Suppressor macrophage treated with lipopolysaccharide for 1 hour (primary cell): ENCODE measurements around the gene FAM118B.
A peak's percentile ranks its signal among the peaks of the same experiment; 100 is the strongest.

Experiments
- DNase-seq, 3 donors: peaks; one replicate each; pipeline ENCODE4 v3.0.0-alpha.2; 2020 to 2022

Gene FAM118B

GRCh38 chr11:126186708-126187529, 24.7 kb upstream of the FAM118B start:
- DNase-seq = no peak

- DNase-seq = no peak
Observed at GRCh38 chr11:126188332-126189108, 23.1 kb upstream of the FAM118B start.

- no peak for DNase-seq
Observed at GRCh38 chr11:126189109-126189929, 22.3 kb upstream of the FAM118B start.

GRCh38 chr11:126190792-126191191, 20.8 kb upstream of the FAM118B start:
- DNase-seq = no peak

GRCh38 chr11:126191379-126192073, 20.1 kb upstream of the FAM118B start:
- no peak for DNase-seq

- no peak for DNase-seq
Observed at GRCh38 chr11:126192361-126192760, 19.2 kb upstream of the FAM118B start.

GRCh38 chr11:126193038-126193478, 18.5 kb upstream of the FAM118B start:
- DNase-seq = no peak

GRCh38 chr11:126194121-126194543, 17.4 kb upstream of the FAM118B start:
- peak; percentile 68 to 75 (median 71) for DNase-seq

GRCh38 chr11:126195119-126195518, 16.5 kb upstream of the FAM118B start:
- no peak for DNase-seq

- no peak for DNase-seq
Observed at GRCh38 chr11:126197277-126197939, 14.2 kb upstream of the FAM118B start.

GRCh38 chr11:126198648-126199047, 12.9 kb upstream of the FAM118B start:
- DNase-seq = no peak

GRCh38 chr11:126202646-126203359, 8.8 kb upstream of the FAM118B start:
- no peak for DNase-seq

GRCh38 chr11:126205359-126205758, 6.2 kb upstream of the FAM118B start:
- DNase-seq = no peak

GRCh38 chr11:126207896-126208295, 3.7 kb upstream of the FAM118B start:
- DNase-seq = no peak

GRCh38 chr11:126210871-126211235, 729 bp upstream of the FAM118B start:
- no peak for DNase-seq

GRCh38 chr11:126212089-126212660, 593 bp downstream of the FAM118B start:
- peak in 1 of 3 donors; percentile 5 for DNase-seq

GRCh38 chr11:126214441-126214840, 2.9 kb downstream of the FAM118B start:
- DNase-seq = peak; percentile 35 to 61 (median 58)

GRCh38 chr11:126214841-126215240, 3.3 kb downstream of the FAM118B start:
- DNase-seq = peak in 1 of 3 donors; percentile 14

GRCh38 chr11:126216526-126217305, 5.1 kb downstream of the FAM118B start:
- no peak for DNase-seq

- no peak for DNase-seq
Observed at GRCh38 chr11:126217491-126217890, 5.9 kb downstream of the FAM118B start.
